Measurements from ENCODE around the gene EPS15.

The EPS15 gene

DNA sequence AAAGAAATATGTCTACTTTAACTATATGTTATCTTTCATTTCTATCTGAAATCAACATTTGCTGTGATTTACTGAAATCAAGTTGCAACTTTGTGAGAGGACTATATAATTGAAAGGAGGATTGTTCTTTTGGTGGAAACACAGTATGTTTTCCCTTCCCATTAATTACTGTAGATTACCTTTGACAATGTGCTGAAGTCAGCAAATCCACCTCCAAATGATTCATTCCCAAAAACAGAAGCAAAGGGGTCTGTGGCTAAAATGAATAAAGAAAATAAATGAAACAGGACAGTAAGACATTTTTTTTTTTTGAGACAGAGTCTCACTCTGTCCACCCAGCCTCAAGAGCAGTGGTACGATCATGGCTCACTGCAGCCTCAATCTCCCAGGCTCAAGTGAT lies 153.3 kb downstream of the EPS15 start:
- Histone ChIP-seq H3K4me2 (no peak overlapping the region), H3K4me1 (no peaks in the 10 kb centered on the region), H3K9ac (no peak overlapping the region), H3K27me3 (no peaks in the 10 kb centered on the region), H3K27ac (no peak overlapping the region), H3K36me3 (peaks cover 50% of the 10 kb centered on the region), H3K4me3 (no peak overlapping the region), H3K9me3 (no peaks in the 10 kb centered on the region), H4K20me1 (no peaks in the 10 kb centered on the region)
- TF ChIP-seq Cebpa-rat (IDR thresholded peaks at IDR 0.05): no peak

DNA sequence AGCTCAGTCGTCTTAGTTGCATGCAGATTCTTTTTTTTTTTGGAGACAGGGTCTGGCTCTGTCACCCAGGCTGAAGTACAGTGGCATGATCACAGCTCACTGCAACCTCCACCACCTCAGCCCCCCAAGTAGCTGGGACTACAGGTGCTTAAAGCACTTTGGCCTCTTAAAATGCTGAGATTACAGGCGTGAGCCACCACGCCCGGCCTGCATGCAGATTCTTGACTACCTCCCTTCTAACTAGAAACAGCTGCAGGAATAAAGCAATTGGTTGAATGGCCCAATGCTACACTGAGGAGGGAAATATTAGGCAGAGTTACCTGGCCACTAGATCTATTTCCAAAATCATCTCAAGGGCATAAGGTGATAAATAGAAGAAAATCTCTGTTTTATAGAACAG lies 159.2 kb downstream of the EPS15 start:
- no peaks in the 10 kb centered on the region for H4K20me1 ChIP-seq
- no peak overlapping the region for H3K4me2 ChIP-seq
- no peak overlapping the region for H3K27ac ChIP-seq
- H3K4me3 ChIP-seq: no peak overlapping the region
- H3K4me1 ChIP-seq: peaks cover 13% of the 10 kb centered on the region
- TF ChIP-seq Cebpa-rat (IDR thresholded peaks at IDR 0.05): no peak
- peaks cover 68% of the 10 kb centered on the region for H3K36me3 ChIP-seq
- H3K9ac ChIP-seq: no peak overlapping the region
- H3K9me3 ChIP-seq: no peaks in the 10 kb centered on the region
- no peaks in the 10 kb centered on the region for H3K27me3 ChIP-seq

DNA sequence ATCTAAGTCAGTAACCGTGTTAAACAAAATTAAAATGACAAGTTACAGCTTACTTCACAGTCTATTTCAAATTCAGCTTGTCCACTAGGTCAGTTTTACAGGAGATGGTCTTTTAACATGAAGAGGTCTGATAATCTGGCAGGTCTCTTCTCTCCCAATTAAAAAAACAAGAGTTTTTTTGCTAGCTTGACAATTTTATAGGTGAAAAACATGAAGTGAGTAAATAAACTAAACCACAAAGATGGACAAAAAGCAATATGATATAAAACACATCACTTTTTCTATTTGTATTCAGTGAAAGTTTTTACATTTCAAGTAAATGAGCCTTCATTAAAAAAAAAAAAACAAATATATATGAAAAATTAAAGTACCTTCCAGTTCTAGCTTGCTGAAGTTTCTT lies 163.7 kb downstream of the EPS15 start:
- H3K27ac ChIP-seq: no peak overlapping the region
- H3K4me2 ChIP-seq: no peak overlapping the region
- H3K4me3 ChIP-seq: no peak overlapping the region
- H4K20me1 ChIP-seq: no peaks in the 10 kb centered on the region
- no peak overlapping the region for H3K9ac ChIP-seq
- H3K27me3 ChIP-seq: no peaks in the 10 kb centered on the region
- H3K4me1 ChIP-seq: peaks cover 13% of the 10 kb centered on the region
- no peaks in the 10 kb centered on the region for H3K9me3 ChIP-seq
- peaks cover 40% of the 10 kb centered on the region for H3K36me3 ChIP-seq
- no peak for TF ChIP-seq Cebpa-rat (IDR thresholded peaks at IDR 0.05)

DNA sequence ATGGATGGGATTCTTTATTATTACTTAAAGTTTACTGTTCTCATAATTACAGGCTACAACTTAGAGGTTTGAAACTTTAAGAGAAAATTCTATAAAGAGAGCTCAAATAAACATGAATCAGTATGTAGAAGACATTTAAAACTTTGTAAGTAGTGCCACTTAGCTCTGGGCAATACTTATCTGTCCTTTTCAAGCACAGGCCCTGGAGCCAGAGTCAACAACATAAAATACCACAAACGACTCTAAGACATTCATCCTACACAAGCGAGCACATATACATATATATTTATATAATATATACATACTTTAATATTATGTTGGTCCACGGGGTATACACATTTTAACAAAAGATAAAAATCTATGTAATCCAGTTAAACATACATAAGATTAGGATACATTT lies 164.7 kb downstream of the EPS15 start:
- H3K9ac ChIP-seq: no peak overlapping the region
- no peak overlapping the region for H3K4me2 ChIP-seq
- no peak overlapping the region for H3K4me3 ChIP-seq
- no peak for TF ChIP-seq Cebpa-rat (IDR thresholded peaks at IDR 0.05)
- H4K20me1 ChIP-seq: no peaks in the 10 kb centered on the region
- H3K9me3 ChIP-seq: no peaks in the 10 kb centered on the region
- no peaks in the 10 kb centered on the region for H3K27me3 ChIP-seq
- H3K36me3 ChIP-seq: peaks cover 30% of the 10 kb centered on the region
- no peak overlapping the region for H3K27ac ChIP-seq
- peaks cover 13% of the 10 kb centered on the region for H3K4me1 ChIP-seq

DNA sequence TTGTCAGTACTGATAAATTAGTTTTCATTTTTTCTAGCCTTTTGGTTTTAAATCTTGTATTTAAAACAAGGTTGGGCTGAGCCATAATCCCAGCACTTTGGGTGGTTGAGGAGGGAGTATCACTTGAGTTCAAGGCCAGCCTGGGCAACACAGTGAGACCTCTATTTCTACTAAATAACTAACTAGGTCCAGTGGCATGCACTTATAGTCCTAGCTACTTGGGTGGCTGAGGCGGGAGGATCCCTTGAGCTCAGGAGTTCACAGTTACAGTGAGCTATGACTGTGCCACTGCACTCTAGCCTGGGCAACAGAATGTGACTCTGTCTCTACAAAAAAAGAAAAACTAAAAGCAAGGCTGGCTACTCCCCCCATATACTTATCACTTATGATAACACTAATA lies 167.2 kb downstream of the EPS15 start:
- no peaks in the 10 kb centered on the region for H4K20me1 ChIP-seq
- no peak for TF ChIP-seq Cebpa-rat (IDR thresholded peaks at IDR 0.05)

DNA sequence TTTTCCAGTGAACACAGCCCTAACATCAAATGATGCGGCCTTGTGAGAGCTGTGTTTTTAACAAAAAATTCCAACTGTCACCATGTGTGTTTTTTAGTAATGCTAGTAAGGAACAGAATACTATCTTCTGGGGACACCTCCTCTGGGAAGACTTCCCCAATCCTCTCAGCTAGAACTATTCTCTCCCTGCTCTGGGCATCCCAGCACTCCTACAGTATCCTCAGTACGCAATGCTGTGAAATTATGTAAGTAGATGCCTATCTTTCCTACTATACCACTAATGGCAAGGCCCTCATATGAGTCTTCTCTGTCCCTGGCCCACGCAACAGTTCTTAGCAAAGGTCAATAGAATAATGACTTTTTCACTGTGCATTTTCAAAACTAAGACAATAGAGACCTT lies 169.2 kb downstream of the EPS15 start:
- Histone ChIP-seq H3K9me3 (no peaks in the 10 kb centered on the region), H3K27ac (no peak overlapping the region), H3K9ac (no peak overlapping the region), H3K4me1 (no peaks in the 10 kb centered on the region), H3K27me3 (peaks cover 8% of the 10 kb centered on the region; the same call in 1 of the 2 replicates), H4K20me1 (no peaks in the 10 kb centered on the region), H3K36me3 (peaks cover 8% of the 10 kb centered on the region; the same call in 1 of the 2 replicates), H3K4me3 (no peak overlapping the region), H3K4me2 (no peak overlapping the region)
- TF ChIP-seq Cebpa-rat (IDR thresholded peaks at IDR 0.05): no peak

More for the DNA sequence above, 167.2 kb downstream of the EPS15 start:
- Histone ChIP-seq H3K27me3 (no peaks in the 10 kb centered on the region), H3K9ac (no peak overlapping the region), H3K4me3 (no peak overlapping the region), H3K36me3 (peaks cover 16% of the 10 kb centered on the region; the same call in 1 of the 2 replicates), H3K9me3 (no peaks in the 10 kb centered on the region), H3K27ac (no peak overlapping the region), H3K4me1 (no peaks in the 10 kb centered on the region), H3K4me2 (no peak overlapping the region)

DNA sequence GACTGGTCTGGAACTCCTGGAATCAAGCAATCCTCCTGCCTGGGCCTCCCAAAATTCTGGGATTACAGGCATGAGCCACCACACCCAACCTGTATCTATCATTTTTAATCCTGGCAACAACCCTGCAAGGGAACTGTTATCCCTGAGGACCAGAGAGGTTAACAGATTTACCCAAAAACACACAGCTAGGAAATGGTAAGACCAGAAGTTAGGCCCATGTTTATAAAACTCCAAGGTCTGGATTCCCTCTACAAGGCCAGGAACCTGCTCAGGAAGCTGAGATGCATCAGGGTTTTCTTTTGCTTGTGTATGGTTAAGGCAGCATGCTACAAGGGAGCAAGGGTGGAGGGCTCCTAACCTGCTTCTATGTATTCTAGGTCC lies 170.9 kb downstream of the EPS15 start:
- no peaks in the 10 kb centered on the region for H3K4me1 ChIP-seq

DNA sequence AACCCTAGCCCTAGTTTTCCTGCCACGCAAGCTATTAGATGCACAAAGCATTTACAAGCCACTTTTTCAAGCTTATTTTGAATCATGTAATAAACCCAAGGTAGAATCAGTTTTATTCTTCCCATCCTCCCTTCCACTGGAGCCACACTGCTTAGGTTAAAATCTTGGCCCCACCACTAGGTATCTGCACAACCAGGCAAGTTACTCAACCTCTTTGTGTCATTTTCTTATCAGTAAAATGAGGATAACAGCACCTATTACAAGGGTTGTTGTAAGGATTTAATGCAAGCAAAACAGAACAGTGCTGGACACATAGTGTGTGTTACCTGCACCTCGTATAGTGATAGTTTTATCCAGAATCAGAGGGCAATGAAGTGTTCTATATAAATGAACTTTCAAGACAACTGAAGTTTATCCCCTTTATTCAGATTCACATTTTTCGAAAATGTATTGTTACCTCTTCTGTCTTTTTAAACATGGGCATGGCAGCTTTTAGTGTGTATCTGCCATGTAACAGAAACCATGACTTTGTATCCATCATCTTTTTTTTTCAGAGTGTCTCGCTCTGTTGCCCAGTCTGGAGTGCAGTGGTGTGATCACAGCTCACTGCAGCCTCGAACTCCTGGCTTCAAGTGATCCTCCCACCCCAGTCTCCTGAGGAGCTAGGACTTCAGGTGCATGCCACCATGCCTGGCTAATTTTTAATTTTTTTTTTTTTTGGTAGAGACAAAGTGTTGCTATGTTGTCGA lies 171.5 kb downstream of the EPS15 start:
- Histone ChIP-seq H3K36me3 (no peaks in the 10 kb centered on the region), H4K20me1 (no peaks in the 10 kb centered on the region), H3K4me2 (no peak overlapping the region), H3K9me3 (no peaks in the 10 kb centered on the region), H3K27me3 (peaks cover 15% of the 10 kb centered on the region; the same call in 1 of the 2 replicates), H3K9ac (no peak overlapping the region), H3K4me1 (no peaks in the 10 kb centered on the region), H3K27ac (no peak overlapping the region), H3K4me3 (no peak overlapping the region)
- TF ChIP-seq Cebpa-rat (IDR thresholded peaks at IDR 0.05): no peak

More for the DNA sequence above, 170.9 kb downstream of the EPS15 start:
- Histone ChIP-seq H3K4me2 (no peak overlapping the region), H3K36me3 (no peaks in the 10 kb centered on the region), H3K27me3 (peaks cover 15% of the 10 kb centered on the region; the same call in 1 of the 2 replicates), H3K9ac (no peak overlapping the region), H4K20me1 (no peaks in the 10 kb centered on the region), H3K4me3 (no peak overlapping the region), H3K9me3 (no peaks in the 10 kb centered on the region), H3K27ac (no peak overlapping the region)
- TF ChIP-seq Cebpa-rat (IDR thresholded peaks at IDR 0.05): no peak

DNA sequence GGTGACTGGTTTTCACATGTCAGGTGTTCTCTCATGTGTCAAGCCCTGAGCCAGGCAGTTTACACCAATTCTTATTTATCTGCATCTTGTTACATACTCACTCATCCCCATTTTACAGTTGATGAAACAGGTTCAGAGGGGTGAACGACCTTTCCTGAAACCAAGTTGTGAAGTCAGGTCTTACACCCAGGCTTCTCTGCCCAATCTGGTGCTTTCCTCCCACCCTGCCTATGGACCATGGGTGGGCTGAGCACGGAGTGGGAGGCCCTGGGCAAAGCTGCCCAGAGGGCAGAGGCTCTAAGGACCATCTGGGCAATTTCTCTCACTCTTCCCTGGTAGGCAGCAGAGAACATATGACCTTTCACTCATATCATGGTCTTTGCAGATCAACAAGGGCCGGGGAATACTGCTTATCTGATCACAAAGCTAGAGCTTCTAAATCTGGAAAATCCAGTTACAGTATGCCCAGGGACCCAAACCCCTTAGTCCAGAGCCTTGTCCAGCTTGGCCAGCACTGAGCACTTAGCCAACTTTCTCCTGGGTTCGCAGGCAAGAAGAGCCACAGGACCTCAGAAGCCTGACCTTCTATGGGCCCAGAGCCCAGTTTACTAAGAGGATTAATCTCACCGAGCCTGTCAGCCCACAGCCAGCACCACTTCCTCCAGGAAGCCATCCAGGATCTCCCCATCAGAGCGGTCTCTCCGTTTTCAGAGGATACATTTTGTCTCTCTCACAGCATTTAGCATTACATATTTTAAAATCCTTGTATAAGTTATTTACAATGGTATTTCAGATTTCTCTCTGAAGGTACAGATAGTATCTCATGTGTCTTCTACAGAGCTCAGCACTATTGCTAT lies 172.8 kb downstream of the EPS15 start:
- Histone ChIP-seq H3K4me2 (no peak overlapping the region), H3K9ac (no peak overlapping the region), H3K27ac (no peak overlapping the region), H4K20me1 (no peaks in the 10 kb centered on the region), H3K27me3 (peaks cover 15% of the 10 kb centered on the region; the same call in 1 of the 2 replicates), H3K4me1 (no peaks in the 10 kb centered on the region), H3K4me3 (no peak overlapping the region), H3K9me3 (no peaks in the 10 kb centered on the region), H3K36me3 (no peaks in the 10 kb centered on the region)
- TF ChIP-seq Cebpa-rat (IDR thresholded peaks at IDR 0.05): no peak

DNA sequence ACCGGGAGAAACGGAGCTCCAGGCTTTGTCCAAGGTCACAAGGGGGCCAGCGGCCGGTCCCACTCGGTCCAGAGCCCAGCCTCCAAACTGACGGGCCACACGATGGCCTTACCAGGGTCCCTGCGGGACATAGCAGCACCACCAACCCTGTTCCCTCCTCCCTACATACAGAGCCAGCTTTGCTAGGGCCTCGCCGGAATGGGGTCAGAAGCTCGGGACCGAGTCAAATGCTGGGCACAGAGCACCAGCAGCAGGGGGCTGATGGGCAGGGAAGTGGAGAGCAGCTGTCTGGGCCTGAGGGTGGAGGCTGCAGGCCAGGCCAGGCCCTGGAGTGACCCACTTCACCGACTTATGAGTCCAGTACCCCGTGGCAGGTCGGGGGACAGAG lies 173.8 kb downstream of the EPS15 start:
- Histone ChIP-seq H3K9me3 (no peaks in the 10 kb centered on the region), H3K27ac (no peak overlapping the region), H3K27me3 (peaks cover 15% of the 10 kb centered on the region; the same call in 1 of the 2 replicates), H3K4me3 (no peak overlapping the region), H4K20me1 (no peaks in the 10 kb centered on the region), H3K36me3 (no peaks in the 10 kb centered on the region), H3K4me1 (no peaks in the 10 kb centered on the region), H3K4me2 (no peak overlapping the region), H3K9ac (no peak overlapping the region)
- TF ChIP-seq Cebpa-rat (IDR thresholded peaks at IDR 0.05): no peak
